ENCODE measurements around the gene IL5.

IL5 gene

GRCh38 chr5:132498152-132498551, 45.2 kb downstream of the IL5 start:
- no peak for DNase-seq

GRCh38 chr5:132497488-132497997, 45.8 kb downstream of the IL5 start:
- DNase-seq = no peak

GRCh38 chr5:132496631-132497487, 46.5 kb downstream of the IL5 start:
- DNase-seq = peak; percentile 79

- no peak for DNase-seq
Measured at GRCh38 chr5:132496191-132496630, 47.1 kb downstream of the IL5 start.

- peak; percentile 87 for DNase-seq
Measured at GRCh38 chr5:132495667-132496190, 47.6 kb downstream of the IL5 start.

- DNase-seq = no peak
Measured at GRCh38 chr5:132493821-132494220, 49.5 kb downstream of the IL5 start.

- no peak for DNase-seq
Measured at GRCh38 chr5:132493241-132493640, 50.1 kb downstream of the IL5 start.

- no peak for DNase-seq
Measured at GRCh38 chr5:132492386-132493125, 50.8 kb downstream of the IL5 start.

Measured in right kidney (tissue), 1 donor.